Glomerular endothelial cell (primary cell): ENCODE results near the gene AMPD1. TPM values are rescaled to one million over a fixed set of nuclear protein-coding genes. Genes with fewer than 3 reads are reported as not detected.

Source experiments
- DNase-seq: peaks from one replicate; pipeline ENCODE4 v3.0.0-alpha.2; 2011; ENCODE audit warnings: low read depth, low spot score; ENCODE audit errors: extremely low read depth
- total RNA-seq: library from RNA; depleted of rRNA; stranded (reverse); fragments of >200 nt; gene quantifications from 2 replicates; pipeline ENCODE4 v1.2.3, GENCODE V29; 2015

The AMPD1 gene
- total RNA-seq, 1 donor from 2014 or later = not detected

- no peak for DNase-seq
Observed at GRCh38 chr1:114700036-114700600, 4.8 kb upstream of the AMPD1 start.

GRCh38 chr1:114696810-114697209, 1.5 kb upstream of the AMPD1 start:
- DNase-seq = no peak

- no peak for DNase-seq
Observed at GRCh38 chr1:114694540-114695310, 621 bp downstream of the AMPD1 start.

- no peak for DNase-seq
Observed at GRCh38 chr1:114692947-114693346, 2.4 kb downstream of the AMPD1 start.

GRCh38 chr1:114691061-114691460, 4.3 kb downstream of the AMPD1 start:
- DNase-seq = no peak

- DNase-seq = no peak
Observed at GRCh38 chr1:114690148-114690547, 5.2 kb downstream of the AMPD1 start.

GRCh38 chr1:114688526-114688925, 6.8 kb downstream of the AMPD1 start:
- no peak for DNase-seq

GRCh38 chr1:114685851-114686250, 9.5 kb downstream of the AMPD1 start:
- DNase-seq = no peak

GRCh38 chr1:114677691-114678090, 17.7 kb downstream of the AMPD1 start:
- DNase-seq = no peak

- no peak for DNase-seq
Observed at GRCh38 chr1:114676115-114676514, 19.2 kb downstream of the AMPD1 start.

- no peak for DNase-seq
Observed at GRCh38 chr1:114671939-114672275, 23.4 kb downstream of the AMPD1 start.

GRCh38 chr1:114671011-114671938, 24.1 kb downstream of the AMPD1 start:
- no peak for DNase-seq

- DNase-seq = no peak
Observed at GRCh38 chr1:114670083-114671010, 25.0 kb downstream of the AMPD1 start.

GRCh38 chr1:114669562-114670082, 25.7 kb downstream of the AMPD1 start, which contains the start of gene DENND2C:
TSS of gene DENND2C (minus strand) at chr1:114670049. CDS start at chr1:114625984, 44,065 bp downstream.
- DNase-seq = no peak

- DNase-seq = no peak
Observed at GRCh38 chr1:114668784-114669561, 26.4 kb downstream of the AMPD1 start.

- DNase-seq = no peak
Observed at GRCh38 chr1:114668373-114668772, 27.0 kb downstream of the AMPD1 start.

- DNase-seq = no peak
Observed at GRCh38 chr1:114666954-114667353, 28.4 kb downstream of the AMPD1 start.

- DNase-seq = no peak
Observed at GRCh38 chr1:114660238-114660637, 35.1 kb downstream of the AMPD1 start.

- no peak for DNase-seq
Observed at GRCh38 chr1:114651893-114652292, 43.5 kb downstream of the AMPD1 start.
